Anterior cingulate cortex (tissue), 58 donors: Measurements from ENCODE around the gene SLC25A38.

Experiments
- DNase-seq, 58 donors: peaks; one replicate each; lab custom pipeline; 2025; lab: John Stamatoyannopoulos, UW

The SLC25A38 gene

GRCh38 chr3:39376959-39377634 lies 6.1 kb upstream of the SLC25A38 start:
- no peak for DNase-seq

- DNase-seq = no peak
Observed at GRCh38 chr3:39378088-39378487, 5.1 kb upstream of the SLC25A38 start.

- no peak for DNase-seq
Observed at GRCh38 chr3:39378957-39379777, 4.0 kb upstream of the SLC25A38 start.

GRCh38 chr3:39379778-39380155 lies 3.4 kb upstream of the SLC25A38 start:
- no peak for DNase-seq

- DNase-seq = no peak
Observed at GRCh38 chr3:39381432-39381831, 1.7 kb upstream of the SLC25A38 start.

DNA sequence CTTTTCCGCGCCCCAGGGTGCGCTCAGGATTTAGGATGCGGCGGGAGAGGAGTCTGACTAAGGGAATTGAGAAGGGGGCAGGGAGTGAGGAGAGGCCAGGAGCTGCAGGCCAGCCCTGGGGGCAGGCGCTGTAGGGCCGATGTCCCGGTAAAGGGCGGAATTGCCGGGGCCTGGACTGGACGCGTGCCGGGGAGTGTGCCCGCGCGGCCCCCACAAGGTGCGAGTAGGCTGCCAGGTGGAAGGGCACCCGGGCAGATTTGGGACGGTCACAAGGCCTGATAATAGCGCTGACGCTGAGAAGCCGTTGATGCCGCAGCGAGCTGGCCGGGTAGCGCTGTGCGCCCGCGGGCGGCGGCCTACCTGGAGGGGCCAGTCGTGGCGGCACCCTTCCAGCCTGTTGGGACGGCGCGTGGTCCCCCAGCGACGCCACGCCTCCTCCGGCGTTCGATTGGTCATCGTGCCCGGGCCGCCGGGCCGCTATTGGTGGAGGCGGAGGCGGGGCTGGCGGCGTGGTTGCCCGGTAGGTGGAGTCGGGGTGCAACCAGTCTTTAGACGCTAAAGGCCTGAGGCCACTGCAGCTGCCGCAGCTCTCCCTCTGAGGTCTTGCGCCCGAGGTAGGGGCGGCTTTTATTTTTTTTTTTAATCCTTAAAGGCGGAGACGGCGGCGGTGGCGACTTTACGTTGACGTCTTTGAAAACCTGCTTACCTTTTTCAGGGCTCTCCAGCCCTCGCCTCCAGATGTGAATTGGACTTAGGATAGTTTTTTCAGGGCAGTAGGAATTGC lies 903 bp downstream of the SLC25A38 start:
- DNase-seq = no peak

DNA sequence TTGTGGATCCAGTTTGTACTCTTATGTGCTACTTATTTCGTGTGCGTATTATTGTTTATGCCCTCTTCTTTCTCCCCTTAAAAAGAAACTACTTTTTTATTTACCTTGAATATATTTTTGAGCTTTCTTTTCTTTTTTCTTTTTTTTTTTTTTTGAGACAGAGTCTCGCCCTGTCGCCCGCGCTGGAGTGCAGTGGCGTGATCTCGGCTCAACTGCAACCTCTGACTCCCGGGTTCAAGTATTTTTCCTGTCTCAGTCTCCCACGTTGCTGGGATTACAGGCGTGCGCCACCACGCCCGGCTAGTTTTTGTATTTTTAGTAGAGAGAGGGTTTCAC lies 1.5 kb downstream of the SLC25A38 start:
- DNase-seq = no peak

DNA sequence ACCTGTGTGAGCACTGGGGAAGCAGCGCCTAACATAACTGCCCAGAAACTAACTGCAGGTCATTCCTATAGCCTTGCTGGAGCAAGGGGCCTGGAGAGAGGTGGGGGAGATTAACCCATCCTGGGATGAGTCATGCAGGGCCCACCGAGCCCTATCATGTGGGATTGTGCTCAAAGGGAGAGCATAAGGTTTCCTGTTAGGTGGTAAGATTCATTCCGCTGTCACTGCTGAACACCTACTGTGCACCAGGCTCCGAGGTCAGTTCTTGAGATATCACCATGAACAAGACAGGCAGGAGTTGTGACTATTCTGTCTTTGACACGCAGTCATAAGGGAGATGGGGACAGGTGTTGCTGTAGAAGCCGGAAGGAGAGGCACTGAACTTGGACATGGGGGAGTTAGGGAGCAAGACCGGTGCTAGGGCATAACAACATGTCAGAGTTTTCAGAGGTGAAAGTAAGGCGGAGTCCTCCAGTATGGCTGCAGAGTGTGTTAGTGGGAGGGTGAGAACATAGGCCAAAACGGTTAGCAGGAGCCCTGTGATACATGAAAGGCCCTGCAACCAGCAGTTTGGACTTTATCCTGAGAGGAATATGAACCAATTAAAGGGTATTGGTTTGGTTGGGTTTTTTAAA lies 2.4 kb downstream of the SLC25A38 start:
- no peak for DNase-seq

DNA sequence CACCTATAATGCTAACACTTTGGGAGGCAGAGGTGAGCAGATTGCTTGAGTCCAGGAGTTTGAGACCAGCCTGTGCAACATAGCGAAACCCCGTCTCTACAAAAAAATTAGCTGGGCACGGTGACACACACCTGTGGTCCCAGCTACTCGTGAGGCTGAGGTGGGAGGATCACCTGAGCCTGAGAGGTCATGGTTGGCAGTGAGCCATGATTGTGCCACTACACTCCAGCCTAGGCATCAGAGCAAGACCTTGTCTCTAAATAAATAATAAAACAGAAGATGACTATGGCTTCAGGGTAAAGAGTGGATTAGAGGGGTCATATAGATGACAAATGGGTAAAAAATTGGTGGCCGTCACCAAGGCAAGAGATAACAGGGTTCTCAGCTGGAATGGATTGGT lies 3.1 kb downstream of the SLC25A38 start:
- DNase-seq = no peak

DNA sequence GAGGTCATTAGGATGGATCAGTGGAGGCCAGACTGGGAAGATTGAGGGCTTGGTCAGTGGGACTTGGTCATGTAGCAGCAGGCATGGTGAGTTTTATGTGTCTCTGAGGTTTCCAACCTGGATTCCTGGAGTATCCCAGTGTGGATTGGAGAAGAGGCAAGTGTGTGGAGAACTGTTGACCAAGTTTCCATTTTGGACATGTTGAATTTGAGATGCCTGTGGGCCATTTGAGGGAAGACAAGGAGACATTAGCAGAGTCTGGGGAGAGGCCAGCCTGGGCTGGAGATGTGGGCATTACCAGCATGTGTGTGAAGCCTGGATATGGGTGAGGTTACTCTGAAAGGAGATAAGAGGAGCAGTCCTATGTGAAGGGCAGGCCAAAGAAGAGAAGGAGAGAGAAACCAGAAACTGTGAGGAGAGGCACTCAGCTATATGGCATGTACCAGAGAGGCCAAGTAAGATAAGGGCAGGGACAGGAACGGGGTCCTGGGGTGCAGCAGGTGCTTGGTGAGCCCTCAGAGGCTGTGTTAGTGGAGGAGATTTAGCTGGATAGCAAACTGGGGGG lies 4.3 kb downstream of the SLC25A38 start:
- no peak for DNase-seq

- no peak for DNase-seq
Observed at GRCh38 chr3:39388153-39388552, 5.0 kb downstream of the SLC25A38 start.

DNA sequence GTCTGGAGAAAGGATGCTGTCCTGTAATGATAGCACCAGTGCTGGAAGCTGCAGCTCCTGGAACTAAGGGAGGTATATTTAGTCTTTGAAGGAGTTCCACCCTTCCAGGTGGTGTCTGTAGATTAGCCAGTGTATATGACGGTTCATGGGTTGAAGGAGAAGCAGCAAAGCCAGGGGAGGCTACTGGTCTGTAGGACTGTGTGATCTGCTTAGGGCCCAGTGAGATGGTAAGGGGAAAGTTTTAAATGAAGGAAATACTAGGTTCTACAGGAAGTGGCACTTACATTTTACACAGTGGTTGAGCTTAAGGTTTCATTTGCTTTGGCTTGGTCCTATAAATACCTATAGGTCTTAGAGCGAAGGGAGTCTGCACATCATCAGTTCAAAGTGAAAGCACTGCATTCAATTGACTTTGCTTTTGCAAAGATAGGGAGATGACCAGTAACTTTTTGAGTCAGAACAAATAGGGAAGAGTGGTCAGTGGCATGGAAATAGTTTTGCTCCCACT lies 5.6 kb downstream of the SLC25A38 start:
- DNase-seq = no peak

GRCh38 chr3:39390181-39390580 lies 7.0 kb downstream of the SLC25A38 start:
- no peak for DNase-seq

GRCh38 chr3:39396690-39397089 lies 13.5 kb downstream of the SLC25A38 start:
- no peak for DNase-seq

DNA sequence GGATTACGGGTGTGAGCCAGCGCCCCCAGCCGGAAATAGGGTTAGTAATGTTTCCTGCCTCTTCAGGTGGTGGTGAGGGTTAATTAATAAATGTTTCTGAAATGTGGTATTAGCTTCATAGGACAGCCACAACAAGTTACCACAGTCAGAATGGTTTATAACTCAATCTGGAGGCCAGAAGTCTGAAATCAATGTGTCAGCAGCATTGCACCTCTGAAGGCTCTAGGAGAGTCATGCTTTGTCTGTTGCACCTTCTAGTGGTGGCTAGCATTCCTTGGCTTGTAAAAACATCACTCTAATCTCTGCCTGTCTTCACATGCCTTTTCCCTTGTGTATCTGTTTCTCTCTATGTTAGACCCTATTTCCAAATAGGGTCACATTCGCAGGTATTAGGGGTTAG lies 15.5 kb downstream of the SLC25A38 start:
- no peak for DNase-seq

GRCh38 chr3:39401983-39402382 lies 18.8 kb downstream of the SLC25A38 start:
- DNase-seq = no peak

DNA sequence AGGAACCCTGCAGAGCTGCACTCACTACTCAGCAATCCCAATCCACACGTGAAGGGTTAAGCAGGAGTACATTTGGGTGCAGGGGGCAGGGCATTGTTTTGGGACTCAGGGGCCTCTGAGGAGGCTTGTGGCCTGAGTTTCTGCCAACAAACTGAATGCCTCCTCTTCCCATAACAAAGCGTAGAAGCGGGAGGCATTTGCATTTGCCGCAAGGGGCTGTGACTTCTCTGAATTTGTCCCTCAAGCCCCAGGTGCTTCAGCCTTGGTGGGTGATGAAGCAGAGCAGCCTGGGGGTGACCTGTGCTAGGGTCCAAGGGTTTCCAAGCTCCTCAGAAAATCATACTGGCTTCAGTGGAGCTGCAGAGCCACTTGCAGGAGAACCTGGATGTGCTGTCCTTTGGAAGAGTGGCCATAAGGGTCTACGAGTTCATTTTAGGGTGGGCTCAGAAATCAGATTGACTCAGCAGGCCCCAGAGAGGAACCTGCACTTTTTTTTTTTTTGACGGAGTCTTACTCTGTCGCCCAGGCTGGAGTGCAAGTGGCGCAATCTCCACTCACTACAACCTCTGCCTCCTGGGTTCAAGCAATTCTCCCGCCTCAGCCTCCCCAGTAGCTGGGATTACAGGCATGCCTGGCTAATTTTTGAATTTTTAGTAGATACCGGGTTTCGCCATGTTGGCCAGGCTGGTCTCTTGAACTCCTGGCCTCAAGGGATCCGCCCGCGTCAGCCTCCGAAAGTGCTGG lies 21.9 kb downstream of the SLC25A38 start:
- DNase-seq = no peak

DNA sequence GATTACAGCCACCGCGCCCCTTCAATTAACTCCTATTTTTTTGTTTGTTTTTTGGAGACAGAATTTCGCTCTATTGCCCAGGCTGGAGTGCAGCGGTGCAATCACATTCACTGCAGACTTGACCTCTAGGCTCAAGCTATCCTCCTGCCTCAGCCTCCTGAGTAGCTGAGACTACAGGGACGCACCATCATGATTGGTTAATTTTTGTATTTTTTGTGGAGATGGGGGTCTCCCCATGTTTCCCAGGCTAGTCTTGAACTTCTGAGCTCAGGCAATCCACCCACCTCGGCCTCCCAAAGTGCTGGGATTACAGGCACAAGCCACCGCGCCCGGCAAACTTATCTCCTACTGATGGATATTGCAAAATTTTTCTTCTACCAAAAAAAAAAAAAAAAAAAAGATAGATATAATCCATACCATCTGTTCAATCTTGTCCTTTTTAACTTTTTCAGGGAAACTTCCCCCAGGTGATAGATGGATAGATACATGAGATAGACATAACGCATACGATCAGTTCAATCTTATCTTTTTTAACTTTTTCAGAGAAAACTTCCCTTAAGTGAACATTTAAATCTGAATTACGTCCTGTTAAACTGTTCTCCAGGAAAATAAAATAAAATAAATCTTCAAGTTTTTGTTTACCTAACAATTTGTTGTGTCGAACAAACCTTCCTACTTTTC lies 22.7 kb downstream of the SLC25A38 start:
- DNase-seq = no peak
